Right lobe of liver (tissue), 6 donors: ENCODE data around the gene FTO. TPM values are rescaled to one million over a fixed set of nuclear protein-coding genes. Genes with fewer than 3 reads are reported as not detected.

Experiments
- ATAC-seq, 4 donors: fragments of 200-7000 bp; cut with Tn5 transposase; one replicate each; pipeline ENCODE4 v1.9.1; 2020; ENCODE audit warnings: mild to moderate bottlenecking in 4 of 4, moderate library complexity in 4 of 4
- DNase-seq, 3 donors: peaks; one replicate each; pipeline ENCODE4 v3.0.0-alpha.2; 2020
- H3K27ac ChIP-seq, 3 donors: fragments of 200-600 bp; one replicate each; pipeline ENCODE4 v1.8.0; 2022
- H3K27me3 ChIP-seq, 2 donors: fragments of 200-600 bp; one replicate each; pipeline ENCODE4 v1.8.0; 2022
- H3K36me3 ChIP-seq, 4 donors: fragments of 200-600 bp; sonication (generic) in 1 of 4; one replicate each; pipeline versions ENCODE4 v1.5.1 to v1.8.0; 2017 to 2022; ENCODE audit warnings: control low read depth in 1 of 4
- H3K4me1 ChIP-seq, 4 donors: fragments of 200-600 bp; sonication (generic) in 1 of 4; one replicate each; pipeline versions ENCODE4 v1.5.1 to v1.8.0; 2017 to 2022; ENCODE audit warnings: control low read depth in 1 of 4
- H3K4me3 ChIP-seq, 3 donors: fragments of 200-600 bp; one replicate each; pipeline ENCODE4 v1.8.0; 2022
- H3K9me3 ChIP-seq, 4 donors: fragments of 200-600 bp; sonication (generic) in 1 of 4; one replicate each; pipeline versions ENCODE4 v1.5.1 to v1.8.0; 2017 to 2022; ENCODE audit warnings: control low read depth in 1 of 4
- CTCF ChIP-seq, 4 donors: fragments of 200-600 bp in 3 of 4; fragments of 450-650 bp in 1 of 4; IDR thresholded peaks; one replicate each; pipeline versions ENCODE4 v1.5.1 to v1.8.0; 2016 to 2022; ENCODE audit warnings: antibody characterized with exemption in 4 of 4, mild to moderate bottlenecking in 2 of 4
- POLR2A ChIP-seq: fragments of 450-650 bp; IDR thresholded peaks from one replicate; pipeline ENCODE4 v1.6.1; 2017; ENCODE audit warnings: antibody characterized with exemption, mild to moderate bottlenecking
- WGBS: methylation state at CpG from one replicate; pipeline ENCODE4 v1.1.6; 2018; ENCODE audit warnings: low coverage, low lambda C conversion rate; ENCODE audit not compliant: insufficient coverage; ENCODE audit errors: missing lambda C conversion rate; 5-methylcytosine and 5-hydroxymethylcytosine counted together
- intact Hi-C, 2 donors: fragments of 100-400 bp; cut with DNase I; formaldehyde crosslinking; loops; one replicate each; pipeline versions ENCODE4 v1.11.2 to v1.14.1; 2022
- total RNA-seq, 6 experiments: library from RNA; depleted of rRNA in 2 of 6; stranded (reverse); fragments of >200 nt in 2 of 6; fragmentation: NEBNext Ultra II Directional in 3 of 6; extraction: Animal tissue kit (Norgen Biotek cat#: 25700) in 3 of 6; gene quantifications; one replicate each; pipeline versions ENCODE4 v1.1.0 to v1.2.4, GENCODE V29; 2016 to 2023
- donor health status: DM: no; HTN: yes; CAD: no.
- donor health status: DM: no; HTN: no; CAD: no.
- donor health status: DM: no; HTN: no; CAD: no.
- donor health status: DM: no; HTN: yes; CAD: no.
- donor health status: DM: no; HTN: yes; CAD: no.

Gene FTO
- total RNA-seq, 6 experiments from 2014 or later, result 28.9 to 51.6 (median 33.6) TPM

GRCh38 chr16:53805113-53805512, 101.2 kb downstream of the FTO start:
- no peak for DNase-seq

GRCh38 chr16:53805752-53806151, 101.8 kb downstream of the FTO start:
- 88% methylated on average over 4 of the region's 4 CpGs for WGBS
- Histone ChIP-seq H3K27me3 (no peaks in the 10 kb centered on the region), H3K9me3 (no peaks in the 10 kb centered on the region), H3K4me1 (no peaks in the 10 kb centered on the region), H3K27ac (no peak overlapping the region), H3K4me3 (no peak overlapping the region), H3K36me3 (no peaks in the 10 kb centered on the region)
- intact Hi-C loops, result no loop called here
- ATAC-seq (no peak), DNase-seq (no peak)
- TF ChIP-seq CTCF (IDR thresholded peaks at IDR 0.05) (no peak), POLR2A (no peak)

More at GRCh38 chr16:53805113-53805512, 101.2 kb downstream of the FTO start:
- Histone ChIP-seq H3K9me3 (no peaks in the 10 kb centered on the region), H3K27ac (no peak overlapping the region), H3K4me1 (no peaks in the 10 kb centered on the region), H3K36me3 (no peaks in the 10 kb centered on the region), H3K27me3 (no peaks in the 10 kb centered on the region), H3K4me3 (no peak overlapping the region)
- 94% methylated on average over 2 of the region's 2 CpGs for WGBS
- no peak for TF ChIP-seq POLR2A
- no peak for TF ChIP-seq CTCF (IDR thresholded peaks at IDR 0.05)
- intact Hi-C loops, result no loop called here
- ATAC-seq, result no peak

GRCh38 chr16:53809088-53809932, 105.4 kb downstream of the FTO start:
- TF ChIP-seq POLR2A (no peak), CTCF (IDR thresholded peaks at IDR 0.05) (no peak)
- Histone ChIP-seq H3K36me3 (no peaks in the 10 kb centered on the region), H3K27me3 (no peaks in the 10 kb centered on the region), H3K4me3 (no peak overlapping the region), H3K9me3 (no peaks in the 10 kb centered on the region), H3K4me1 (no peaks in the 10 kb centered on the region), H3K27ac (no peak overlapping the region)
- ATAC-seq, result no peak
- intact Hi-C loops, result no loop called here
- no peak for DNase-seq
- 89% methylated on average over 7 of the region's 8 CpGs for WGBS

GRCh38 chr16:53812914-53813313, 109.0 kb downstream of the FTO start:
- no peak overlapping the region for H3K27ac ChIP-seq
- intact Hi-C loops, result no loop called here
- WGBS, result 65% methylated on average over 2 of the region's 2 CpGs
- TF ChIP-seq POLR2A, result no peak
- TF ChIP-seq CTCF (IDR thresholded peaks at IDR 0.05), result no peak
- no peaks in the 10 kb centered on the region for H3K36me3 ChIP-seq
- H3K9me3 ChIP-seq, result no peaks in the 10 kb centered on the region
- H3K4me1 ChIP-seq, result no peaks in the 10 kb centered on the region
- peak in 1 of 4 donors; percentile 53 for ATAC-seq
- DNase-seq, result no peak
- H3K27me3 ChIP-seq, result no peaks in the 10 kb centered on the region
- H3K4me3 ChIP-seq, result no peak overlapping the region
